Activated CD4-positive, alpha-beta memory T cell treated with anti-CD3 and anti-CD28 coated beads, Interleukin-2, amount 10 ng/mL, durations not matched to agents 7 days and 5 days (primary cell): ENCODE measurements around the gene POTEJ. TPM values are rescaled to one million over a fixed set of nuclear protein-coding genes. Genes with fewer than 3 reads are reported as not detected.
"Not testable (repeated sequence)": the region's sequence is repeated elsewhere in the genome, so short reads cannot be mapped to it uniquely, and the experiment has no call there.

Experiments used
- CTCF ChIA-PET: fragments of 350-600 bp; sonication (Branson Sonifier 250); formaldehyde crosslinking; loops from one replicate; lab custom pipeline; 2021; ENCODE audit warnings: antibody characterized with exemption, inconsistent platforms; lab: Charles Lee
- POLR2A ChIA-PET: fragments of 350-600 bp; sonication (Branson Sonifier 250); formaldehyde crosslinking; loops from one replicate; lab custom pipeline; 2021; ENCODE audit warnings: antibody characterized with exemption; lab: Charles Lee
- DNase-seq: peaks from one replicate; pipeline ENCODE4 v3.0.0-alpha.2; 2020
- H3K27ac Mint-ChIP-seq: one replicate; pipeline ENCODE4 v1.8.0; 2021; ENCODE audit warnings: mild to moderate bottlenecking, mixed read lengths
- H3K27me3 Mint-ChIP-seq: one replicate; pipeline ENCODE4 v1.8.0; 2021; ENCODE audit warnings: mixed read lengths
- H3K36me3 Mint-ChIP-seq: one replicate; pipeline ENCODE4 v1.8.0; 2021; ENCODE audit warnings: low read depth, mixed read lengths
- H3K4me1 Mint-ChIP-seq: one replicate; pipeline ENCODE4 v1.8.0; 2021; ENCODE audit warnings: mixed read lengths
- H3K4me3 Mint-ChIP-seq: one replicate; pipeline ENCODE4 v1.8.0; 2021; ENCODE audit warnings: mild to moderate bottlenecking, mixed read lengths
- H3K9me3 Mint-ChIP-seq: one replicate; pipeline ENCODE4 v1.8.0; 2021; ENCODE audit warnings: mixed read lengths
- total RNA-seq, 2 experiments: library from RNA; stranded (reverse); gene quantifications; one replicate each; pipeline ENCODE4 v1.2.3, GENCODE V29; 2021

POTEJ gene
- total RNA-seq, 2 experiments from 2014 or later, result not detected

- POLR2A ChIA-PET, H3K4me1 Mint-ChIP-seq: not testable (repeated sequence)
These were observed 17.7 kb downstream of the POTEJ start for GRCh38 chr2:130628784-130629475.

GRCh38 chr2:130638973-130639372, 27.7 kb downstream of the POTEJ start:
- H3K4me3 Mint-ChIP-seq, H3K27me3 Mint-ChIP-seq, H3K9me3 Mint-ChIP-seq, POLR2A ChIA-PET, H3K27ac Mint-ChIP-seq, CTCF ChIA-PET, DNase-seq, H3K4me1 Mint-ChIP-seq, H3K36me3 Mint-ChIP-seq: not testable (repeated sequence)

More at GRCh38 chr2:130628784-130629475, 17.7 kb downstream of the POTEJ start:
- CTCF ChIA-PET, H3K36me3 Mint-ChIP-seq, H3K4me3 Mint-ChIP-seq, H3K27ac Mint-ChIP-seq, DNase-seq, H3K27me3 Mint-ChIP-seq, H3K9me3 Mint-ChIP-seq: not testable (repeated sequence)

DNA sequence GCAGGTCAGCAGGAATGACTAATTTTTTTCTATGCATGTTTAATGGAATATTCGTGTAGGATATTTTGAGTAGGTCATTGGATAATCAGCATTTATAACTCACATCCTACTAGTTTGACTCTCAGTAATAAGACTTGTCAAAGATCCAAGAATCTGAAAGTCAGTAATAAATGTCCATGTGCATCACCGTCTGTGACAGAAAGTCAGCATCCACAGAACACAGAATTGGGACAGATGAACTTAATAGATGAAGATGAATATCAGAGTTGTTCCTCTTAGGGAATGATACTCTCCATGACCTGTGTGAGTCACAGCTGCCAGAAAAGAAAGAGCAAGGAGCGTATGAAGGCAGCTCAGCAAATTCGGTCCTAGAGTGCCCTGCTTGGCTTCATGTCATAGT, 30.4 kb downstream of the POTEJ start:
- H3K9me3 Mint-ChIP-seq, H3K36me3 Mint-ChIP-seq, DNase-seq, H3K4me1 Mint-ChIP-seq, H3K4me3 Mint-ChIP-seq, CTCF ChIA-PET, POLR2A ChIA-PET, H3K27me3 Mint-ChIP-seq, H3K27ac Mint-ChIP-seq: not testable (repeated sequence)

GRCh38 chr2:130649285-130649684, 38.0 kb downstream of the POTEJ start:
- DNase-seq, H3K9me3 Mint-ChIP-seq, H3K4me3 Mint-ChIP-seq, H3K27me3 Mint-ChIP-seq, POLR2A ChIA-PET, CTCF ChIA-PET, H3K36me3 Mint-ChIP-seq, H3K27ac Mint-ChIP-seq, H3K4me1 Mint-ChIP-seq: not testable (repeated sequence)

DNA sequence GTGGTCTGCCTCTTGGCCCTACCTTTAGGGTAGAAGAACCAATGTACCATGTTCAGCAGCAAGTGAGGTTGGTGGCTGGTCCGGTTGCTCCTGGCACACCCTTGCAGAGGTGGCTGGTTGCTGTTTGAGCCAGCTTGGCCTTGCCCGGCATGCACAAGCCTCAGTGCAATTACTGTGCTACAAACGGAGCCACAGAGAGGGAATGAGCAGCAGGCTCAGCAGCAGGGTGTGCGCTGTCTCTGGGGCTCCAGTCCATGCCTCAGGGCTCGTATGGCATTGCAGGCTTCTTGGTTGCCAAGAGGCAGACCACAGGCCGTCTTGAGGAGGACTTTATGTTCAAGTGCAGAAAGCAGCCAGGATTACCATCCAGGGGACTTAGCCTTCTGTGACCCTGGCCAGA, 53.3 kb downstream of the POTEJ start:
- H3K27ac Mint-ChIP-seq, H3K9me3 Mint-ChIP-seq, H3K4me1 Mint-ChIP-seq, CTCF ChIA-PET, H3K4me3 Mint-ChIP-seq, DNase-seq, H3K36me3 Mint-ChIP-seq, H3K27me3 Mint-ChIP-seq, POLR2A ChIA-PET: not testable (repeated sequence)

DNA sequence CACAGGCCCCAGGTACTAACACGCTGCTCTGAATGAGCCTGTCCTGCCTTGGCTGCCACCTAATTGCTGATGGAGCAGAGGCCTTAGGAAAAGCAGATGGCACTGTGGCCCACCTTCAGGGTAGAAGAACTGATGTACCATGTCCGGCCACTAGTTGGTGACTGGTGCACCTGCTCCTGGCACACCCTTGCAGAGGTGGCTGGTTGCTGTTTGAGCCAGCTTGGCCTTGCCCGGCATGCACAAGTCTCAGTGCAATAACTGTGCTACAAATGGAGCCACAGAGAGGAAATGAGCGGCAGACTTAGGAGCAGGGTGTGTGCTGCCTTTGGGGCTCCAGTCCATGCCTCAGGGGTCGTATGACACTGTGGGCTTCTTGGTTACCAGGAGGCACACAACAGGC, 54.4 kb downstream of the POTEJ start:
- DNase-seq, H3K4me3 Mint-ChIP-seq, H3K36me3 Mint-ChIP-seq, POLR2A ChIA-PET, H3K9me3 Mint-ChIP-seq, H3K27ac Mint-ChIP-seq, H3K27me3 Mint-ChIP-seq, H3K4me1 Mint-ChIP-seq, CTCF ChIA-PET: not testable (repeated sequence)

GRCh38 chr2:130667516-130667915, 56.3 kb downstream of the POTEJ start:
- DNase-seq, H3K9me3 Mint-ChIP-seq, POLR2A ChIA-PET, H3K4me1 Mint-ChIP-seq, CTCF ChIA-PET, H3K27ac Mint-ChIP-seq, H3K27me3 Mint-ChIP-seq, H3K4me3 Mint-ChIP-seq, H3K36me3 Mint-ChIP-seq: not testable (repeated sequence)

- H3K4me1 Mint-ChIP-seq, H3K27me3 Mint-ChIP-seq, H3K4me3 Mint-ChIP-seq, CTCF ChIA-PET, POLR2A ChIA-PET, DNase-seq, H3K27ac Mint-ChIP-seq, H3K36me3 Mint-ChIP-seq, H3K9me3 Mint-ChIP-seq: not testable (repeated sequence)
These were observed 58.9 kb downstream of the POTEJ start for GRCh38 chr2:130670026-130670745.

- POLR2A ChIA-PET, H3K9me3 Mint-ChIP-seq, H3K36me3 Mint-ChIP-seq, H3K4me1 Mint-ChIP-seq, DNase-seq, H3K4me3 Mint-ChIP-seq, H3K27ac Mint-ChIP-seq, CTCF ChIA-PET: not testable (repeated sequence)
- H3K27me3 Mint-ChIP-seq, result peaks cover 16% of the 10 kb centered on the region
These were observed 81.0 kb downstream of the POTEJ start for GRCh38 chr2:130692041-130692770.

GRCh38 chr2:130693474-130693873, 82.2 kb downstream of the POTEJ start:
- H3K4me1 Mint-ChIP-seq, CTCF ChIA-PET, H3K36me3 Mint-ChIP-seq, POLR2A ChIA-PET, H3K27ac Mint-ChIP-seq, H3K4me3 Mint-ChIP-seq, H3K9me3 Mint-ChIP-seq: not testable (repeated sequence)
- peaks cover 16% of the 10 kb centered on the region for H3K27me3 Mint-ChIP-seq
- peak; percentile 21 for DNase-seq

DNA sequence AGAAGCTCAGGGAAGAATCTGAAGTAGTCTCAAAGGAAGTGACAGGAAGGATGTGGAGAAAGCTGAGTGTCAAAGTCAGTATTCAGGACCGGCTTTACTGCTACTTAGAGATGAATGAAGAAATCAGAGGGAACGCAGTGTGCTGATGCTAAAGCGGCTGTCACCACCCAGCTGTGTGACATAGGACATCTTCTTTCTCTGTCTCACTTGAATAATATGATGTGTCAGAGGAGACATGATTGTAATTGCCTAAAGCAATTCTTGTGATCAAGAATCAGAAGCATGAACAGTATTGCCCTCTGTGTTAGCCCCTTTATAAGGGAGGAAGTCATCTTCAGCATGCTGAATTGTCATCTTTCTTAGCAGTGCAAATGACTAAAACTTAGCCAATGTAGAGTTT, 92.0 kb downstream of the POTEJ start:
- DNase-seq, H3K4me1 Mint-ChIP-seq, CTCF ChIA-PET, H3K9me3 Mint-ChIP-seq, H3K36me3 Mint-ChIP-seq, H3K4me3 Mint-ChIP-seq, H3K27ac Mint-ChIP-seq, POLR2A ChIA-PET: not testable (repeated sequence)
- H3K27me3 Mint-ChIP-seq, result peaks cover 11% of the 10 kb centered on the region
